Central memory CD4-positive, alpha-beta T cell (primary cell): Measurements from ENCODE around the gene ABCG1.

Experiments used
- DNase-seq: peaks from one replicate; pipeline ENCODE4 v3.0.0; 2022

ABCG1 gene

GRCh38 chr21:42252778-42253340 lies 33.9 kb downstream of the ABCG1 start:
- no peak for DNase-seq

- no peak for DNase-seq
These were observed 34.5 kb downstream of the ABCG1 start for GRCh38 chr21:42253466-42253865.

DNA sequence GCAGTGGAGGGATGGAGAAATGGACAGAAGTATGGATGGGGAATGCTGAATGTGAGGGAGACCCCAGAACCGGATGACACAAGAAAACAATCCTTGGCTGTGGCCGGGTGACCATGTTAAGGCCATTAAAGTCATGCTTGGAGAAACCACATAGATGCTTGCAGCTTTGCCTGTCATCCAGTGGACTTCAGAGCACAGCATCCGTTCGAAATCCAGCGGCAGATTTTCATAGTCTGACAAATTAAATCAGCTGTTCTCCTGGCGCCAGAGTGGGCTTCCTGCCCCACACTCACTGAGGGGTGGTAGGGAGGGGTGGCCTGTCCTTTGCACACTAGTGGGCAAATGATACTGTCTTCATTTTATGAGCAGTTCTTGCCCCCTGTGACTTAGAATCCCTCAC lies 35.1 kb downstream of the ABCG1 start:
- no peak for DNase-seq

- DNase-seq, result no peak
These were observed 36.0 kb downstream of the ABCG1 start for GRCh38 chr21:42254651-42255601.

GRCh38 chr21:42255825-42256224 lies 36.9 kb downstream of the ABCG1 start:
- no peak for DNase-seq

GRCh38 chr21:42256316-42256715 lies 37.4 kb downstream of the ABCG1 start:
- no peak for DNase-seq

DNA sequence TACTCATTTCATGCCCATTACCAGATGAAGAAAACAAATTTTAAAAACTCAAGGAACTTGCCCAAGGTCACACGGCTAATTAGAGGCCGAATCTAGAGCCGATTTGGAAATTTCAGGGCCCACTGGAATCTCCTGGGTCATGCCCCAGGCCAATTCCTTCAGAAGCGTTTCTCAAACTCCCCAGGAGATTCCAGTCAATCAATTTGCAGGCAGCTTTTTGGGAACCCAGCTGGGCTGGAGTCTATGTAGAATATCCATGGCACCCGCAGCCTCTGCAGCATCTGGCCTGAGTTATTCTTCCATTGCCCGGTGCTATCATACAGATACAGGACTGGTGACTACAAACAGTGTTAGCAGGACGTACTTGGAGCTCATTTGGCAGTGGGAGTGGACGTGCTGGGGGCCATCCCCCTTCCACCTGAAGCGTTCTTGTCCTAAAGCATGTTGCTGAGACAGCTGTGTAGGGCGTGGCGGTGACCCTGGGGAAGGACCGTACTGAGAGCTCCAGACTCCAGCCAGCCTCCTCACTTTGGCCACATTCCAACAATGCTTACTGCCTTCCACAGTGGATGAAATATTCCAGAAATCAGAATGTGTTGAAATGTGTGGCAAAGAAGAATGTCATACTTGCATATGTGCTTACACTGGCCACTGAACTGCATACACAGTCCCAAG lies 38.3 kb downstream of the ABCG1 start:
- DNase-seq, result no peak

DNA sequence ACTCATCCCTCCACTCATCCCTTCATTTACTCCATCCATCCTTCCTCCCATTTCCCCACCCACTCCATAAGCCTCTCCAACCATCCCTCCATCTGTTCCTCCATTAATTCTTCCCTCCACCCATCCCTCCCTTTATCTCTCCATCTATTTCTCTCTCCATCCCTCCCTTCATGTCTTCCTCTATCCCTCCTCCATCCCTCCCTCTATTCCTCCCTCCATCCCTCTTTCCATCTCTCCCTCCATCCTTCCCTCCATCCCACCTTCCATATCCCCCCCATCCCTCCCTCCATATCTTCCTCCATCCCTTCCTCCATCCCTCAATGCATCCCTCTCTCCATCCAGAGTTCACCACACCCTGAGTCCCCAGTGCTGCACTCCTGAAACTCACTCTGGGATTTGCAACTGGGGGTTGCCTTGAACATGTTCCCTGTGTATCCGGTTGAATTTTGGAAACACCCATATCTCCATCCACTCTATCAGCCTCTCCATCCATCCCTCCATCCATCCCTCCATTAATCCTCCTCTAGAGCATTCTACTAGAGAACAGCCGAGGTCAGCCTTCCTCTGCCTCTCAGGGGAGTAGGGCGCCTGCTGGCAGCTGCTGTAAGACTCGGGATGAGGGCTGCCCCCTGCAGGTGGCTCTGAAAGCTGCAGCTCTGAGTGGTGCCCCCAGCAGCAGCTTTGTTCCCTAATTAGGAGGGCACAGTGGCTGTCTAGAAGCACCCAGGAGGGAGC lies 39.4 kb downstream of the ABCG1 start:
- peak; percentile 73 for DNase-seq

DNA sequence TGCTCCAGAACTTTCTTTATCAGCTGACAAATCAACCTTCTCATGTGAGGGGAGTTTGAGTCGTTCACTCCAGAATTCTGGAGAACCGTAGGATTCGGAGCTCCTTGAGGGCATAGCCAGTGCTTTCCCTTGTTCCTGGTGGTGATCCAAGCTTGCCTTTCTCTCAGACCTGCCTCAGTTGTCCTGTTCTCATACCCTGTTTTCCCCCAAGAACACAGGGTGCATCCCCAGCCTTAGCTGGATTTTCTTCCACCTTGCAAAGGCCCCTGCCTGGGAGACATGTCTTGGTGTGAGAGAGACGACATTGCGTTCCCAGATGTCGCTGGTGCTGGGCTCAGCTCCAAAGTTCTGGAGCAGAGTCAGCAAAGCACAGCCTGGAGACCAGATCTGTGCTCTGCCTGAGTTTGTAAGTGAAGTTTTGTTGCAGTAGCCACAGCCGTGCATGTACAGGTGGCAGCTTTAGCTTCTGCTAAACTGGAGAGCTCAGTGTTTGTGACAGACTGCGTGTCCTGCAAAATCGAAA lies 40.0 kb downstream of the ABCG1 start:
- no peak for DNase-seq

DNA sequence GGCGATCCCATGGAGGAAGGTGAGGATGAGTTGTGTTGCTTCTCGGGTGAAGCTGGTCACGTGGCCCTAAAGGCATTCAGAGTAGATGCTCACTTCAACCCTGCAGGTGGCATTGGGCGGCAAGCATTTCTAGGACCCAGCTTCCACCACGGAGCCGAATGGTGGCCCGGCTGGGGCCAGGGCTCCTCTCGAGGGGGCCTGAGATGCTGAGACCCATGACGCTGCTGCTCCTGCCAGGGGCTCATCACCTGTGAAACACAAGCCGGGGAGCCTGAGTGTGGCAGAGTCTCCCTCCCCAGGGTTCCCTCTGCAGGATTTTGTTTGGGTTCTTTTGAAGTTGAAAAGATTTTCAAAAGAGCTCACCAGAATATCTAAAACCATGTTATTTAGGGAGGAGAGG lies 41.2 kb downstream of the ABCG1 start:
- no peak for DNase-seq

GRCh38 chr21:42261829-42262200 lies 42.9 kb downstream of the ABCG1 start:
- no peak for DNase-seq

GRCh38 chr21:42262831-42263231 lies 43.9 kb downstream of the ABCG1 start:
- DNase-seq, result no peak

DNA sequence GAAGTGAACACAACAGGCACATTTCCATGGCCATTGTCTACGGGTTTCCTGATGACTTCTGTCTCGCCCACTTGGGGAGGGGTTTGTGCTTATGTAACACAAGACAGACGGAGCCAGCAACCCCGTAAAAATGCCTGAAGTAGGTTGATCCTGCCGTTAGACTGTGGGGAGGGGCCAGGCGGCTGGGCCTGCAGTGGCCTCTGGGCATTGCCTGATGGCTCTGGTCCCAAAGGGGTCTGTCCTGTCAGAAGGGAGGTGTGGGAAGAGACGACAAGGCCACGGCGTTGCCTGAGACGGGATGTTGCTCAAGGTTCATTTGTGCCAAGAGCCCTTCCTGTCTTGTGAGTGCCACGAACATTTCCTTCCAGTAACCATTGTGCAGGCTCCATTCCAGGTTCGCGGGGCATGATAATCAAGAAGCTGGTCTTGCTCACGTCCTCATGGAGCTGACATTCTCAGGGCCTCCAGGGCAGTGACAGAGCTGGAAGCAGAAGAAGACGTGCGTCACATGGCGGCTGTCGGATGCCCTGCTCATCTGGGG lies 44.7 kb downstream of the ABCG1 start:
- no peak for DNase-seq

DNA sequence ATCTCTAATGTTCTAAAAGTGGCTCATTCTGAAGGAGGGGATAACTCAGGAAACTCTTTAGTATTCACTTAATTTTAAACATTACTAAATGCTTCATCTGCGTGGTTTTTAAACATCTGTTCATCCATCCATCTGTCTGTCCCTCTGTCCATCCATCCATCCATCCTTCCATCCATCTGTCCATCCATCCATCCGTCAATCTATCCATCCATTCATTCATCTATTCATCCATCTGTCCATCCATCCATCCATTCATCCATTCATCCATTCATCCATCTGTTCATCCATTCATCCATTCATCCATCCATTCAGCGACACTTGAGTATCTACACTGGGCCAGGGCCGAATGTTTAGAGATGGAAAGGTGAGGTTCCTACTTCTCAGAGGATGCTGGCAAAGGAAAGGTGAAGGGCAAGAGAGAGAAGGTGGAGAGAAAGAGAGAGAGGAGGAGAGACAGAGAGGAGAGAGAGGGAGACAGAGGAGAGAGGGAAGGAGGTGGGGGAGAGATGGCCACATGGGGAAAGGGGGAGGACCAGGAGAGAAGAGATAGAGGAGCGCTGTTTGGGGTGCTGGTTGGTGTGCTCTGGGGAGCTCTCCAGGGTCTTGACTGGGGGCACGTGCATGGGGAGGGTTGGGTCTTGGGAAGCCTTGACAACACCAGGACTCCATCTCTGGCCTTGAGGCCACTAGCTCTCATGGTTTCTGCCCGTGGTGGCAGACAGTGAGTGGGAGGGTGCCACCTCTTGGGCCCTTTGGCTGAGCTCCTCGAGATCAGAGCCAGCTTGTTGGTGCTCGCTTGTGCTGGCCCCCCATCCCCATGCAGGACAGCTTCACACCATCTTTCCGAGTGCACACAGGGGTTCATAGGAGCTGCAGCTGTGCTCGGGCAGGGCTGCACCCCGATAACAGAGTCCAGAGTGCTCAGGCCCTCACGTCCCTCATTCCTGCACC lies 45.6 kb downstream of the ABCG1 start:
- no peak for DNase-seq

DNA sequence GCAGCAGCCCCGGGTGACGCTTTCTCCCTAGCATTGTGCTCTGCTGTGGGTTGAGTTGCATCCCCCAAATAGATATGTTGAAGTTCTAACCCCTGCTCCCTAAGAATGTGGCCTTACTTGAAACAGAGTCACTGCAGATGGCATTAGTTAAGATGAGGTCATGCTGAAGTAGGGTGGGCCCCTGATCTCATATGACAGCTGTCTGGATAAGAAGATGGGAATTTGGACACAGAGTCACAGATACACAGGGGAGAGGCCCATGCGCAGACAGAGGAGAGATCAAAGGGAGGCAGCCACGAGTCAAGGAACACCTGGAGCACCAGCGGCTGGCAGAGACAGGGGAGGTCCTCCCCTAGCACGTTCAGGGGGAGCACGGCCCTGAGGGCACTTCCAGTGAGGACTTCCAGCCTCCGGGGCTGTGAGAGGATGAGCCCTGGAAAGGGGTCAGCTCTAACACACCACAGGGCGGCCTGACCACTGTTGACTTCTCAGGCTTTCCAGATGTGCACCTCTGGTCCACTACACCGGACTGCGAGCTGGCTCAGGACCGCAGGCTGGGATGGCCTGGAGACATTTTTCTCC lies 46.4 kb downstream of the ABCG1 start:
- DNase-seq, result no peak

- DNase-seq, result no peak
These were observed 48.1 kb downstream of the ABCG1 start for GRCh38 chr21:42266971-42267556.

DNA sequence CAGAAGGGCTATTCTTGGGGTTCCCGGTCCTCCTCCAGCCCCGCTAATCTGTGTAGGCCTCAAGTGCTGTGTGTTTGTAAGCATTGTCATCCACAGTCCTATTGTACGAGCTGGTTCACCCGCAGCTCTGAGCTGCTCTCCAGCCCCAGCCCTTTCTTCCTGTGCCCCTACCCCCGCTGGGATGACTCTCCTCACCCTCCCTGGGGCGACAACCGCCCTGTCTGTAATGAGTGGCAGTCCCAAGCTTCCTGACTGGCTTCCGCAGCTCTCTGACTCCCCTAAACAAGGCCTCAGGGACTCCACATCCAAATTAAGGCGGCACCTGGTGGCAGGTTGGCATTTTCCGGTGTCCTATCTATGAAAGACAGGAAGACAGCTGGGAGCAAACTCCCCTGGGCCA lies 50.4 kb downstream of the ABCG1 start:
- no peak for DNase-seq

- DNase-seq, result no peak
These were observed 52.1 kb downstream of the ABCG1 start for GRCh38 chr21:42271065-42271464.

DNA sequence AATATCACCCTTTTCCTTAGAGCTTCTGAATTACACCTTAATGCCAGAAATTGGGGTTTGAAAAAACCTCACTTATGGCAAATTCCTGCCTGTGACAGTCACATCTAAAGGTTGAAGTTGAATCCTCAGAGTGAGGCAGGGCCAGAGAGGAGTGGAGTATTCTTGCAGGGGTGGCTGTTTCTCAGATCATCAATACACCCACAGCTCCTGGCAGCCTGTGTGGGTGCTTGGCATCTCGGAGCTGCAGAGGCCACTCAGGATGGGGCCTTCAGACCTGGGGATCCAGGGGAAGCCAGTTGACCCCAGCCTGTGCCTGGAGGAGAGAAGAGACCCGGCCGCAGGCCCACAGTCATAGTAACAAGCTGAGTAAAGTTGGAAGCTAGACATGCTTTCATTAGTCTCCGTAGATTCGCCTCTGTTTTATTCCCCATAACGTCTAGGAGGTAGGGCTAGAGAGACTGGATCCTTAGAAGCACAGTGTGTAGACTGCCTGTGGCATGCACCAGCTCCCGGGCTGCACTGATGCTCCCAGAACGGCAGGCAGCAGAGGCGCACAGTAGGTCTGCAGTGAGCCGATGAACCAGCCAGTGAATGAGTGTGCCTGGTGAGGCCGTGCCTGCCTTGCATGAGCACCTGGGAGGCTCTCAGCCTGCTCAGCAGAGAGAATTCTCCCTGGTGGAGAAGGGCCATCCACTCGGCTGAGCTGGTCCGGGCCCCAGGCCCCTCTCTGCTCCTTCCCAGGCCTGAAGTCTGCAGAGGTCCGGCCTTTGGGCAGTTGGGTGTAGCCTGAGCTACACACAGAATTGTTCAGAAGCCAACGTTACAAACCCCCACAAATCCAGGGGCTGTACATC lies 53.4 kb downstream of the ABCG1 start:
- no peak for DNase-seq
